K562 (cell line): ENCODE results near the gene PSMA6. TPM values are rescaled to one million over a fixed set of nuclear protein-coding genes. Genes with fewer than 3 reads are reported as not detected.
"Not testable (repeated sequence)": the region's sequence is repeated elsewhere in the genome, so short reads cannot be mapped to it uniquely, and the experiment has no call there.

ENCODE experiments used
- ATAC-seq: fragments of 200-7000 bp; cut with Tn5 transposase; 3 replicates; pipeline ENCODE4 v1.9.1; 2020; ENCODE audit warnings: moderate library complexity
- BruUV-seq: library from RNA; stranded (reverse); fragments of 400-500 nt; replicated peaks from 2 replicates; lab custom pipeline; 2021; lab: Mats Ljungman, UMichigan
- CTCF ChIA-PET: fragments of 300-600 bp; formaldehyde crosslinking; extraction: SDS; loops from one replicate; lab custom pipeline; 2021; ENCODE audit warnings: low intra/inter-chr PET ratio; lab: Yijun Ruan, JAX
- POLR2A ChIA-PET: fragments of 300-600, 350-650 bp; sonication (Branson Sonifier 250); formaldehyde crosslinking; extraction: SDS; loops from one replicate; lab custom pipeline; 2021; ENCODE audit warnings: antibody characterized with exemption, inconsistent platforms; lab: Yijun Ruan, JAX
- DNase-seq, 4 experiments: peaks; one replicate each; pipeline versions ENCODE4 v3.0.0 to v3.0.0-alpha.2; 2011 to 2018; ENCODE audit warnings: low spot score in 3 of 4, mixed read lengths in 3 of 4; ENCODE audit errors: extremely low read depth in 1 of 4
- FAIRE-seq: peaks from 2 replicates; lab custom pipeline; 2011; peaks lifted over from hg19 to GRCh38; lab: Jason Lieb, UNC
- H2AFZ ChIP-seq: 2 replicates; pipeline ENCODE4 v1.6.0; 2011; ENCODE audit warnings: low read depth, low read length, control low read depth, inconsistent platforms
- H3K27ac ChIP-seq: fragments of 200-600 bp; 3 replicates; pipeline ENCODE4 v1.8.0; 2011; ENCODE audit warnings: low read depth, mild to moderate bottlenecking, control low read depth, inconsistent platforms, low read length, moderate library complexity, mixed read lengths; ENCODE audit errors: extremely low read depth
- H3K27me3 ChIP-seq, 2 experiments: fragments of 300-600 bp in 1 of 2; 2 replicates in 1 of 2; 3 replicates in 1 of 2; pipeline versions ENCODE4 v1.6.0 to v1.8.0; 2011; ENCODE audit warnings: inconsistent platforms in 2 of 2, low read length in 2 of 2, mild to moderate bottlenecking in 1 of 2, mixed read lengths in 1 of 2, moderate library complexity in 1 of 2; ENCODE audit not compliant: control insufficient read depth in 2 of 2, insufficient read depth in 2 of 2
- H3K36me3 ChIP-seq: fragments of 300-600 bp; 3 replicates; pipeline ENCODE4 v1.8.0; 2011; ENCODE audit warnings: mild to moderate bottlenecking, low read length, inconsistent platforms; ENCODE audit not compliant: control insufficient read depth, insufficient read depth
- H3K4me1 ChIP-seq, 2 experiments: fragments of 200-600 bp in 1 of 2; replicated peaks in 1 of 2; 2 replicates in 1 of 2; 3 replicates in 1 of 2; pipeline versions ENCODE4 v1.5.1 to v1.8.0; 2011; ENCODE audit warnings: inconsistent platforms in 2 of 2, low read length in 2 of 2, mild to moderate bottlenecking in 1 of 2, mixed read lengths in 1 of 2, moderate library complexity in 1 of 2; ENCODE audit not compliant: control insufficient read depth in 2 of 2, insufficient read depth in 2 of 2
- H3K4me2 ChIP-seq: 2 replicates; pipeline ENCODE4 v1.6.1; 2011; ENCODE audit warnings: low read length, control low read depth, inconsistent platforms, mixed read lengths; ENCODE audit not compliant: insufficient read depth
- H3K4me3 ChIP-seq: fragments of 200-600 bp; sonication (generic), shearing (Covaris generic); 2 replicates; pipeline ENCODE4 v1.5.1; 2016; ENCODE audit warnings: control low read depth, inconsistent platforms
- H3K79me2 ChIP-seq: fragments of 200-600 bp; 3 replicates; pipeline ENCODE4 v1.8.0; 2011; ENCODE audit warnings: low read length, inconsistent platforms; ENCODE audit not compliant: control insufficient read depth, insufficient read depth
- H3K9ac ChIP-seq, 2 experiments: 2 replicates each; pipeline versions ENCODE4 v1.6.0 to v1.6.1; 2011; ENCODE audit warnings: low read depth in 2 of 2, low read length in 2 of 2, control low read depth in 1 of 2, inconsistent platforms in 1 of 2, mild to moderate bottlenecking in 1 of 2, mixed read lengths in 1 of 2; ENCODE audit not compliant: insufficient read depth in 1 of 2
- H3K9me1 ChIP-seq: one replicate; pipeline ENCODE4 v1.6.0; 2011; ENCODE audit warnings: inconsistent platforms, mild to moderate bottlenecking, low read length, moderate library complexity; ENCODE audit not compliant: control insufficient read depth, insufficient read depth
- H3K9me3 ChIP-seq: replicated peaks from 2 replicates; pipeline ENCODE4 v1.5.1; 2011; ENCODE audit warnings: low read depth, low read length, inconsistent platforms; ENCODE audit not compliant: control insufficient read depth, insufficient read depth
- H4K20me1 ChIP-seq: replicated peaks from 2 replicates; pipeline ENCODE4 v1.6.1; 2011; ENCODE audit warnings: low read length, inconsistent platforms, mixed read lengths; ENCODE audit not compliant: control insufficient read depth, insufficient read depth
- CBFA2T3 ChIP-seq: fragments of 450-650 bp; IDR thresholded peaks from 2 replicates; pipeline ENCODE4 v1.6.1; 2017
- CHD1 ChIP-seq: fragments of 200-600 bp; sonication (generic); IDR thresholded peaks from one replicate; pipeline ENCODE4 v1.6.1; 2012; ENCODE audit warnings: mild to moderate bottlenecking, moderate library complexity, low read length, inconsistent platforms
- CXXC5 ChIP-seq: fragments of 250-450 bp; sonication (Bioruptor Pico); IDR thresholded peaks from 2 replicates; pipeline ENCODE4 v1.8.0; 2022; ENCODE audit warnings: inconsistent platforms, mild to moderate bottlenecking, moderate library complexity
- EP400 ChIP-seq: fragments of 450-650 bp; IDR thresholded peaks from 2 replicates; pipeline ENCODE4 v1.6.1; 2017; ENCODE audit warnings: antibody characterized with exemption, mild to moderate bottlenecking, moderate library complexity
- FOXK1 ChIP-seq: sonication (generic); formaldehyde crosslinking; IDR thresholded peaks from 2 replicates; pipeline ENCODE4 v1.8.0; 2022; ENCODE audit warnings: missing genetic modification reagents, mild to moderate bottlenecking, borderline replicate concordance
- KLF1 ChIP-seq: fragments of 450-650 bp; IDR thresholded peaks from 2 replicates; pipeline ENCODE4 v1.6.1; 2016; ENCODE audit warnings: missing genetic modification characterization, missing compliant biosample characterization
- KLF10 ChIP-seq: fragments of 250-450 bp; sonication (Bioruptor Pico); IDR thresholded peaks from 2 replicates; pipeline ENCODE4 v1.6.1; 2021; ENCODE audit warnings: matching md5 sums
- MYBL2 ChIP-seq, 2 experiments: fragments of 450-650 bp in 1 of 2; sonication (generic) in 1 of 2; formaldehyde crosslinking in 1 of 2; IDR thresholded peaks; 2 replicates each; pipeline versions ENCODE4 v1.6.1 to v1.8.1; 2017 to 2022; ENCODE audit warnings: borderline replicate concordance in 1 of 2, inconsistent platforms in 1 of 2, low read depth in 1 of 2, mild to moderate bottlenecking in 1 of 2, missing genetic modification reagents in 1 of 2, moderate library complexity in 1 of 2
- MYC ChIP-seq, 2 experiments: fragments of 250-450 bp in 1 of 2; sonication (Bioruptor Pico) in 1 of 2; IDR thresholded peaks; 2 replicates each; pipeline versions ENCODE4 v1.5.1 to v1.6.1; 2012 to 2021; ENCODE audit warnings: low read depth in 2 of 2, borderline replicate concordance in 1 of 2, improper control_type of control experiment in 1 of 2, low read length in 1 of 2, mild to moderate bottlenecking in 1 of 2, moderate library complexity in 1 of 2
- NFE2 ChIP-seq: IDR thresholded peaks from 2 replicates; pipeline ENCODE4 v1.6.1; 2014; ENCODE audit warnings: antibody characterized with exemption, low read depth
- NFXL1 ChIP-seq: fragments of 450-650 bp; formaldehyde crosslinking; IDR thresholded peaks from 2 replicates; pipeline ENCODE4 v1.4.0; 2021; ENCODE audit warnings: mild to moderate bottlenecking
- TRIM28 ChIP-seq: fragments of 450-650 bp; IDR thresholded peaks from 2 replicates; pipeline ENCODE4 v1.6.1; 2017
- ZNF507 ChIP-seq: conservative IDR thresholded peaks from 2 replicates; pipeline ENCODE4 v1.6.1; 2017; ENCODE audit warnings: missing genetic modification characterization, missing compliant biosample characterization
- ZNF766 ChIP-seq: fragments of 200-800 bp; sonication (Bioruptor generic); conservative IDR thresholded peaks from 2 replicates; pipeline ENCODE4 v1.6.1; 2016; ENCODE audit warnings: missing genetic modification characterization, missing compliant biosample characterization
- WGBS: fragments of 100-300 bp; shearing (Covaris generic); methylation state at CpG from one replicate; pipeline ENCODE4 v1.1.6; 2016; ENCODE audit warnings: low coverage, mixed read lengths; ENCODE audit not compliant: insufficient coverage; ENCODE audit errors: missing lambda C conversion rate; 5-methylcytosine and 5-hydroxymethylcytosine counted together
- in situ Hi-C: fragments of 300-500 bp; cut with MboI; formaldehyde crosslinking; loops from 4 replicates; pipeline ENCODE4 v1.15.0; 2018; ENCODE audit warnings: inconsistent platforms, mixed read lengths
- intact Hi-C: fragments of 100-400 bp; cut with micrococcal nuclease; formaldehyde crosslinking; loops from 2 replicates; pipeline ENCODE4 v1.14.2; 2022
- polyA plus RNA-seq, 8 experiments: library from polyadenylated mRNA; depleted of rRNA in 4 of 8; stranded (reverse) in 5 of 8; unstranded in 3 of 8; fragments of >200 nt; fragmentation: Nextera tagmentation in 2 of 8; fragmentation: Illumina TruSeq in 1 of 8; extraction: Ambion mirVana in 2 of 8; extraction: Trizol in 1 of 8; gene quantifications; 2 replicates each; pipeline versions ENCODE4 v1.2.1 to v1.2.3, GENCODE V29; 2011 to 2014; ENCODE audit warnings: inconsistent platforms in 1 of 8, missing spikeins in 1 of 8
- total RNA-seq, 7 experiments: library from RNA; depleted of rRNA in 6 of 7; stranded (reverse); fragments of >200 nt in 6 of 7; fragmentation: Illumina TruSeq in 2 of 7; extraction: Trizol in 2 of 7; gene quantifications; 2 replicates each; pipeline versions ENCODE4 v1.2.1 to v1.2.3, GENCODE V29; 2011 to 2021; ENCODE audit warnings: low replicate concordance in 1 of 7
- TF ChIP-seq, protein P1 (sequence below): fragments of 250-450 bp; sonication (Bioruptor Pico); IDR thresholded peaks from 2 replicates; pipeline ENCODE4 v1.9.0; 2021; ENCODE audit warnings: mild to moderate bottlenecking, inconsistent platforms
- TF ChIP-seq, protein P2 (sequence below): fragments of 450-650 bp; formaldehyde crosslinking; IDR thresholded peaks from 2 replicates; pipeline ENCODE4 v1.4.0; 2022; ENCODE audit warnings: missing genetic modification characterization
- TF ChIP-seq, protein P3 (sequence below): fragments of 450-650 bp; IDR thresholded peaks from 2 replicates; pipeline ENCODE4 v1.6.1; 2016; ENCODE audit warnings: low read depth, mild to moderate bottlenecking, moderate library complexity

The PSMA6 gene
- total and polyA plus RNA-seq, 9 of the 15 experiments (the other 6 are each of a cell fraction or from before 2014, with no cell fraction given): 210 to 952 (median 288) TPM

DNA sequence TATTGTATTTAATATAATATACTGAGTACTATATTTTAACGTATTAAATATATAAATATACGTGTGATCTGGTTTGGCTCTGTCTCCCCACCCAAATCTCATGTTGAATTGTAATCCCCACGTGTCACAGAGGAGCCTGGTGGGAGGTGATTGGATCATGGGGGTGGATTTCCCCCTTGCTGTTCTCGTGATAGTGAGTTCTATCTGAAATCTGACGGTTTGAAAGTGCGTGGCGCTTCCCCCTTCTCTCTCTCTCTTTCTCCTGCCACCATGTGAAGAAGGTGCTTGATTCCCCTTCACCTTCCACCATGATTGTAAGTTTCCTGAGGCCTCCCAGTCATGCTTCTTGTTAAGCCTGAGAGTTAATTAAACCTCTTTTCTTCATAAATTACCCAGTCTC, 67.5 kb downstream of the PSMA6 start (continued):
- TF ChIP-seq MYC (IDR thresholded peaks at IDR 0.05; ENCODE audit: low read depth, low read length): peak; percentile 35; the same call in 1 of the 2 replicates
- TF ChIP-seq MYC (CRISPR knock-in tag; IDR thresholded peaks at IDR 0.05; ENCODE audit: borderline replicate concordance, low read depth); MYBL2 (CRISPR knock-in tag; IDR thresholded peaks at IDR 0.05; ENCODE audit: borderline replicate concordance): not testable (repeated sequence)
- TF ChIP-seq MYBL2 (IDR thresholded peaks at IDR 0.05; ENCODE audit: low read depth): 0 out of 2 replicates have a peak, but pooled peaks have one; percentile 24
- peak; percentile 67 for TF ChIP-seq CBFA2T3
- TF ChIP-seq CXXC5 (CRISPR knock-in tag): peak; percentile 32; the same call in 1 of the 2 replicates

DNA sequence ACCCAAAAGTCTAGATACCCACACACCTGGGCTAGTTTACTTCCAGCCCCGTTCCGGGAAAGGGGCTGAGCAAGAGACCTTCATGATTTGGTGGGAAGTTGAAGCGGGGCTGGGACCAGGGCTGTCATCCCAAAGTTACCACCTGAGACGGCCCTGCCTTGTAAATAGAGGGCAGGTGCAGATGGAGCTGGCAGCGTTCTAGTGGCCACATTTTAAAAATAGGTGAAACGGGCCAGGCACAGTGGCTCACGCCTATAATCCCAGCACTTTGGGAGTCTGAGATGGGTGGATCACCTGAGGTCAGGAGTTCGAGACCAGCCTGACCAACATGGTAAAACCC, 68.9 kb downstream of the PSMA6 start:
- Histone ChIP-seq H3K27me3 (no peaks in the 10 kb centered on the region), H3K79me2 (no peaks in the 10 kb centered on the region), H3K36me3 (no peaks in the 10 kb centered on the region), H3K27ac (no peak overlapping the region), H4K20me1 (no peaks in the 10 kb centered on the region), H3K4me1 (peaks cover 17 to 35% of the 10 kb centered on the region in 2 experiments), H3K9me3 (no peaks in the 10 kb centered on the region), H3K9me1 (no peaks in the 10 kb centered on the region), H3K4me2 (no peak overlapping the region), H3K9ac (no peak overlapping the region), H3K4me3 (no peak overlapping the region), H2AFZ (no peak overlapping the region)
- ATAC-seq: no peak
- no peak for TF ChIP-seq ZNF507 (tag)
- no peak for TF ChIP-seq CHD1
- TF ChIP-seq ZNF766 (CRISPR knock-in tag): no peak
- TF ChIP-seq, protein P1, sequence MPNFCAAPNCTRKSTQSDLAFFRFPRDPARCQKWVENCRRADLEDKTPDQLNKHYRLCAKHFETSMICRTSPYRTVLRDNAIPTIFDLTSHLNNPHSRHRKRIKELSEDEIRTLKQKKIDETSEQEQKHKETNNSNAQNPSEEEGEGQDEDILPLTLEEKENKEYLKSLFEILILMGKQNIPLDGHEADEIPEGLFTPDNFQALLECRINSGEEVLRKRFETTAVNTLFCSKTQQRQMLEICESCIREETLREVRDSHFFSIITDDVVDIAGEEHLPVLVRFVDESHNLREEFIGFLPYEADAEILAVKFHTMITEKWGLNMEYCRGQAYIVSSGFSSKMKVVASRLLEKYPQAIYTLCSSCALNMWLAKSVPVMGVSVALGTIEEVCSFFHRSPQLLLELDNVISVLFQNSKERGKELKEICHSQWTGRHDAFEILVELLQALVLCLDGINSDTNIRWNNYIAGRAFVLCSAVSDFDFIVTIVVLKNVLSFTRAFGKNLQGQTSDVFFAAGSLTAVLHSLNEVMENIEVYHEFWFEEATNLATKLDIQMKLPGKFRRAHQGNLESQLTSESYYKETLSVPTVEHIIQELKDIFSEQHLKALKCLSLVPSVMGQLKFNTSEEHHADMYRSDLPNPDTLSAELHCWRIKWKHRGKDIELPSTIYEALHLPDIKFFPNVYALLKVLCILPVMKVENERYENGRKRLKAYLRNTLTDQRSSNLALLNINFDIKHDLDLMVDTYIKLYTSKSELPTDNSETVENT: no peak
- TF ChIP-seq, protein P2, sequence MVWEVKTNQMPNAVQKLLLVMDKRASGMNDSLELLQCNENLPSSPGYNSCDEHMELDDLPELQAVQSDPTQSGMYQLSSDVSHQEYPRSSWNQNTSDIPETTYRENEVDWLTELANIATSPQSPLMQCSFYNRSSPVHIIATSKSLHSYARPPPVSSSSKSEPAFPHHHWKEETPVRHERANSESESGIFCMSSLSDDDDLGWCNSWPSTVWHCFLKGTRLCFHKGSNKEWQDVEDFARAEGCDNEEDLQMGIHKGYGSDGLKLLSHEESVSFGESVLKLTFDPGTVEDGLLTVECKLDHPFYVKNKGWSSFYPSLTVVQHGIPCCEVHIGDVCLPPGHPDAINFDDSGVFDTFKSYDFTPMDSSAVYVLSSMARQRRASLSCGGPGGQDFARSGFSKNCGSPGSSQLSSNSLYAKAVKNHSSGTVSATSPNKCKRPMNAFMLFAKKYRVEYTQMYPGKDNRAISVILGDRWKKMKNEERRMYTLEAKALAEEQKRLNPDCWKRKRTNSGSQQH: no peak
- no peak for TF ChIP-seq FOXK1 (CRISPR knock-in tag)
- no peak for TF ChIP-seq NFXL1
- no peak for TF ChIP-seq EP400
- no peak for TF ChIP-seq KLF10 (CRISPR knock-in tag)
- TF ChIP-seq TRIM28: no peak
- TF ChIP-seq KLF1 (tag): no peak
- no peak for TF ChIP-seq NFE2
- TF ChIP-seq, protein P3, sequence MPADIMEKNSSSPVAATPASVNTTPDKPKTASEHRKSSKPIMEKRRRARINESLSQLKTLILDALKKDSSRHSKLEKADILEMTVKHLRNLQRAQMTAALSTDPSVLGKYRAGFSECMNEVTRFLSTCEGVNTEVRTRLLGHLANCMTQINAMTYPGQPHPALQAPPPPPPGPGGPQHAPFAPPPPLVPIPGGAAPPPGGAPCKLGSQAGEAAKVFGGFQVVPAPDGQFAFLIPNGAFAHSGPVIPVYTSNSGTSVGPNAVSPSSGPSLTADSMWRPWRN: no peak
- ChIA-PET POLR2A (no interaction called here), CTCF (no interaction called here)
- FAIRE-seq: no peak
- in situ Hi-C loops: no loop called here
- intact Hi-C loops: no loop called here
- WGBS: 80% methylated on average over 7 of the region's 8 CpGs
- no TSS peak for BruUV-seq
- DNase-seq: no peak
